ENCODE measurements around the gene NOL3. TPM values are rescaled to one million over a fixed set of nuclear protein-coding genes. Genes with fewer than 3 reads are reported as not detected.

Gene NOL3
- total RNA-seq, 1 donor from 2014 or later: 8.4 TPM

DNA sequence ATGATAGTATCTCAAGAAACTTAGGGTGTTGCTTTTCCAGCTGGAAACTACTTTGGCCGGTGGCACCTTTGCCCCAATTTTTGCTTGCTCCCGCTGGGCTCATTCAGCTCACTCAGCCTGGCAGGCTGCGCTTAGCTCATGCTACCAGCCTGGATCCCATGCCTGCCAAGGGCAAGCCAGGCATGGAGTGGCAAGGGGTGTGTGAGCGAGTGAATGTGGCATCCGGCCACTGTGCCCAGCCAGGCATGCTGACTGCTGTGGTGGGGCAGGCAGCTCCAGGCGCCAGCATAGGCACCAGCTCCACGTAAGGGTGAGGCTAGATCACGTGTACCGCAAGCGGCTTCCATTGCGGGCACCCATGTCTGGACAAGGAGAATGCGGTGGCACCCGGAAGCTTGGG, 28.9 kb upstream of the NOL3 start:
- Mint-ChIP-seq H3K4me1 (ENCODE audit: unreplicated experiment) (no peaks in the 10 kb centered on the region), H3K4me3 (no peak overlapping the region), H3K27ac (no peak overlapping the region), H3K9me3 (no peaks in the 10 kb centered on the region), H3K36me3 (peaks cover 29% of the 10 kb centered on the region), H3K27me3 (no peaks in the 10 kb centered on the region)
- TF ChIP-seq, protein P1, sequence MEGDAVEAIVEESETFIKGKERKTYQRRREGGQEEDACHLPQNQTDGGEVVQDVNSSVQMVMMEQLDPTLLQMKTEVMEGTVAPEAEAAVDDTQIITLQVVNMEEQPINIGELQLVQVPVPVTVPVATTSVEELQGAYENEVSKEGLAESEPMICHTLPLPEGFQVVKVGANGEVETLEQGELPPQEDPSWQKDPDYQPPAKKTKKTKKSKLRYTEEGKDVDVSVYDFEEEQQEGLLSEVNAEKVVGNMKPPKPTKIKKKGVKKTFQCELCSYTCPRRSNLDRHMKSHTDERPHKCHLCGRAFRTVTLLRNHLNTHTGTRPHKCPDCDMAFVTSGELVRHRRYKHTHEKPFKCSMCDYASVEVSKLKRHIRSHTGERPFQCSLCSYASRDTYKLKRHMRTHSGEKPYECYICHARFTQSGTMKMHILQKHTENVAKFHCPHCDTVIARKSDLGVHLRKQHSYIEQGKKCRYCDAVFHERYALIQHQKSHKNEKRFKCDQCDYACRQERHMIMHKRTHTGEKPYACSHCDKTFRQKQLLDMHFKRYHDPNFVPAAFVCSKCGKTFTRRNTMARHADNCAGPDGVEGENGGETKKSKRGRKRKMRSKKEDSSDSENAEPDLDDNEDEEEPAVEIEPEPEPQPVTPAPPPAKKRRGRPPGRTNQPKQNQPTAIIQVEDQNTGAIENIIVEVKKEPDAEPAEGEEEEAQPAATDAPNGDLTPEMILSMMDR (conservative IDR thresholded peaks at IDR 0.05): no peak
- no peak for DNase-seq (ENCODE audit: extremely low spot score, unreplicated experiment)

- no peak for DNase-seq (ENCODE audit: extremely low spot score, unreplicated experiment)
- no peak overlapping the region for H3K4me3 Mint-ChIP-seq
- no peaks in the 10 kb centered on the region for H3K27me3 Mint-ChIP-seq
- no peak overlapping the region for H3K27ac Mint-ChIP-seq
- H3K9me3 Mint-ChIP-seq: no peaks in the 10 kb centered on the region
- H3K36me3 Mint-ChIP-seq: peaks cover 29% of the 10 kb centered on the region
- TF ChIP-seq, protein P1 (conservative IDR thresholded peaks at IDR 0.05): no peak
- no peaks in the 10 kb centered on the region for H3K4me1 Mint-ChIP-seq (ENCODE audit: unreplicated experiment)
Observed at GRCh38 chr16:67142342-67142741, 28.0 kb upstream of the NOL3 start.

DNA sequence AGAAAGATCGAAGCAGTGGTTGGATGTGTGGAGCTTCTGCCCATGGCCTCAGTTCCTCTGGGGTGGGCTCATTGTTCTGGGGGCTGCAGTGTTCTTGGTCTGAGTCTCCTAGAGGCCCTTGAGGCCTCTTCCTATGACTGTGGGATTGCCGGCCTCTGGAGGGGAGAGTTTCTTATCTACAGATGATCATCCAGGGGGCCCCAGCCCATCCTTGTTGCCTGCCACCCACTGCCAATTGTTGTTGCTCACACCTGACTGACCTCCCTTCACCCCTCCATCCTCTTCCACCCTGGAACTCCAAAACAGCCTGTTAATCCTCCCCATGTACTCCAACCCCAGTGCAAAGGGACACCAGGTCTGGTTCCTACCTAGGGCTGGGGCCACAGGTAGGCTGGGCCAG, 25.4 kb upstream of the NOL3 start:
- Mint-ChIP-seq H3K27ac (no peak overlapping the region), H3K9me3 (no peaks in the 10 kb centered on the region), H3K4me1 (ENCODE audit: unreplicated experiment) (no peaks in the 10 kb centered on the region), H3K36me3 (peaks cover 28% of the 10 kb centered on the region), H3K4me3 (no peak overlapping the region), H3K27me3 (peaks cover 6% of the 10 kb centered on the region)
- TF ChIP-seq, protein P1 (conservative IDR thresholded peaks at IDR 0.05): no peak
- no peak for DNase-seq (ENCODE audit: extremely low spot score, unreplicated experiment)

- peaks cover 6% of the 10 kb centered on the region for H3K27me3 Mint-ChIP-seq
- TF ChIP-seq, protein P1 (conservative IDR thresholded peaks at IDR 0.05): no peak
- H3K36me3 Mint-ChIP-seq: peaks cover 28% of the 10 kb centered on the region
Observed at GRCh38 chr16:67145746-67146145, 24.6 kb upstream of the NOL3 start.

DNA sequence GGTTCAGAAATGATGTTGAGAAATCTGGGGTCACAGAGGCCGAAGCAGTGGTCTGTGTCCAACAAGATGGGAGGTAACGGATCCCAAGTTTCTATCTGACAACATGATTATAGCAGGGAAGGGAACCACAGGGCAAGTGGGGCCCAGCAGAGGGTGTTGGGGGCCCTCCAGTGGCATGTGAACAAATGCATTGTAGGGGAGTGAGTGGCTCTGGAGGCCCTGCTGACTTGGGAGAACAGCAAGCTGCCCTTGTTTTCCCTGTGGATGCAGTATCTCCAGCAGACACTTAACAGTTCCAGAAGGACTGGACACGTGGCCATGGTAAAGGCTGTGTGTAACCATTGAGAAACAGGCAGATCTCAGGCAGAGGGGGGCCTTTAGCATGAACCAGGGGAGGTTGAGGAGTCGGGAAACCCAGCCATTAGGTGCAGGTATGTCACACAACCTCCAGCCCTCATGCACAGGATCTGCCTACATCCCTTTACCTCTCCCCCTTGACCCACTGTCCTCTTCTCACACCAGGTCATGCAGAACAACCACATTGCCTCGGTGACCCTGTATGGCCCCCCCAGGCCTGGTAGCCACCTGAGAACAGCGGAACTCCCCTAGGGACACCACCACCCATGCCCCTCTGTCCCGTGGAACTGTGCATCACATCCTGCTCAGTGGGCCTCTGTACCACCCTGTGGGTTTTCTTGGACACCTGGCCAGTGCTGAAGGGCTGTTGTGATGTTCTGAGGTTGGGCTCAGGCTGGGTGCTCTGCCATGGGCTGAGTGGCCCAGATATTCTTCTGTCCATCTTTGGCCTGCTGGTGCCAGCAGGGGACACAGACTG, 23.6 kb upstream of the NOL3 start:
- Mint-ChIP-seq H3K27ac (no peak overlapping the region), H3K9me3 (no peaks in the 10 kb centered on the region), H3K4me1 (ENCODE audit: unreplicated experiment) (no peaks in the 10 kb centered on the region), H3K27me3 (peaks cover 16% of the 10 kb centered on the region), H3K36me3 (peaks cover 23% of the 10 kb centered on the region), H3K4me3 (no peak overlapping the region)
- DNase-seq (ENCODE audit: extremely low spot score, unreplicated experiment): no peak
- TF ChIP-seq, protein P1 (conservative IDR thresholded peaks at IDR 0.05): no peak

More at GRCh38 chr16:67145746-67146145, 24.6 kb upstream of the NOL3 start:
- no peak for DNase-seq (ENCODE audit: extremely low spot score, unreplicated experiment)
- H3K27ac Mint-ChIP-seq: no peak overlapping the region
- no peaks in the 10 kb centered on the region for H3K9me3 Mint-ChIP-seq
- no peaks in the 10 kb centered on the region for H3K4me1 Mint-ChIP-seq (ENCODE audit: unreplicated experiment)
- H3K4me3 Mint-ChIP-seq: no peak overlapping the region
